ENCODE results near the gene SDHB. TPM values are rescaled to one million over a fixed set of nuclear protein-coding genes. Genes with fewer than 3 reads are reported as not detected.

Gene SDHB
- total and polyA plus RNA-seq, 2 of the 8 experiments (the other 6 are each of a cell fraction or from before 2014, with no cell fraction given): 84.0 to 98.7 TPM

DNA sequence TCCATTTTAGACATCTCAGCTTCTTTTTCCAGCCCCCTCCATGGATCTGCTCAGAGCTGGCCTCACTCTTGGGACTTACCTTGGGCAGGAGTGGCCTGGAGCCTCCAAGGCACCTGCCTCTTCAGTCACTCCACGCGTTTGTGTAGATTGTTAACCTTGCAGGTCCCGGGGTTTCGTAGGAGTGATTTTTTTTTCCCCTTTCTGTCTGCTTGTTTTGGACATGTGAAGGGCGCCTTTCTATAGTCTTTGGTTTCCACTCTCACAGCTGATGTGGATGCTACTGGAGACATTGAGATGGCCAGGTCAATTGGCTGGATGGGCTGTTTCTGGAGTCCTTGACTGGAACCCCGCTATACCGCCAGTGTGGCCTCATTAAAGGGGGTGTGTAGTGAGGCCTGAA lies 2.0 kb upstream of the SDHB start:
- no peaks in the 10 kb centered on the region for H3K27me3 ChIP-seq (replicated peaks in 1 of 4; ENCODE audit: control insufficient read depth in 3 of 4, extremely low read depth in 1 of 4, insufficient read depth in 3 of 4, low read length in 3 of 4)
- H3K79me1 ChIP-seq (ENCODE audit: low read depth, low read length): 0 out of 2 replicates have a peak, but pooled peaks cover 2% of the 10 kb centered on the region
- peaks cover 10 to 23% of the 10 kb centered on the region in 2 experiments for H3K79me2 ChIP-seq (ENCODE audit: control insufficient read depth in 1 of 2, insufficient read depth in 2 of 2, low read length in 2 of 2)
- no peak overlapping the region for H3K4me3 ChIP-seq (ENCODE audit: extremely low read depth in 1 of 4, insufficient read depth in 2 of 4, low read depth in 3 of 4, low read length in 4 of 4)
- no peak overlapping the region for H2BK20ac ChIP-seq (ENCODE audit: low read length)
- no peak overlapping the region; the same call in 1 of the 2 replicates for H4K8ac ChIP-seq (ENCODE audit: extremely low read depth, insufficient read depth, low read length)
- POLR2A ChIA-PET (ENCODE audit: partially characterized antibody): interaction anchor here (0.6 to 1.1 kb wide), 3 partner anchors 75 to 442 kb away, joined by 3 to 5 read pairs (median 3); partner anchors contain the start of gene MFAP2
- CTCF ChIA-PET (ENCODE audit: partially characterized antibody): interaction anchor here (0.9 kb wide), 1 partner anchor 190 kb away, joined by 3 read pairs; no protein-coding TSS in a partner anchor
- DNase-seq (ENCODE audit: low read depth in 1 of 2, low spot score in 2 of 2) (no peak), FAIRE-seq (no peak)
- H3K4me1 ChIP-seq (replicated peaks in 1 of 4; ENCODE audit: control insufficient read depth in 3 of 4, insufficient read depth in 4 of 4, low read length in 3 of 4): peaks cover 4 to 13% (median 7%) of the 10 kb centered on the region in 4 experiments; a peak in 5 of 7 replicates
- 93% methylated on average over 7 of the region's 7 CpGs; no CpG with 5 or more reads in 1 of the 2 experiments for WGBS, 2 experiments (ENCODE audit: extremely low coverage in 1 of 2, insufficient coverage in 1 of 2, insufficient read length in 1 of 2, insufficient replicate concordance in 2 of 2, low coverage in 1 of 2, low lambda C conversion rate in 2 of 2, missing lambda C conversion rate in 1 of 2)
- no peak overlapping the region for H4K5ac ChIP-seq (ENCODE audit: insufficient read length, low read depth, low read length)
- peak overlapping the region; percentile 25 for H4K91ac ChIP-seq (replicated peaks; ENCODE audit: insufficient read length, low read length)
- no peak for TF ChIP-seq CBX5 (IDR thresholded peaks at IDR 0.05; ENCODE audit: low read depth, low read length)
- no peak overlapping the region for H2BK12ac ChIP-seq (ENCODE audit: low read depth, low read length)
- no peak overlapping the region for H3K23ac ChIP-seq (ENCODE audit: insufficient read length)
- H2BK5ac ChIP-seq (ENCODE audit: low read depth, low read length): no peak overlapping the region
- H3K4ac ChIP-seq (replicated peaks; ENCODE audit: insufficient read length, low read depth, low read length): no peak overlapping the region
- H3K27ac ChIP-seq (ENCODE audit: low read depth, low read length): no peak overlapping the region
- no peak overlapping the region for H3K9ac ChIP-seq (replicated peaks in 1 of 4; ENCODE audit: extremely low read depth in 1 of 4, low read depth in 3 of 4, low read length in 3 of 4)
- no peak overlapping the region for H2AFZ ChIP-seq (ENCODE audit: low read length)
- no peaks in the 10 kb centered on the region for H3K9me3 ChIP-seq (ENCODE audit: insufficient read depth in 2 of 2, low read depth in 1 of 2, low read length in 1 of 2)
- H3K23me2 ChIP-seq (ENCODE audit: low read depth, low read length): peaks cover 5% of the 10 kb centered on the region
- no peak overlapping the region for H2BK120ac ChIP-seq (replicated peaks; ENCODE audit: low read depth, low read length)
- H4K20me1 ChIP-seq (replicated peaks in 1 of 2; ENCODE audit: control insufficient read depth in 1 of 2, insufficient read depth in 2 of 2, low read length in 2 of 2): no peaks in the 10 kb centered on the region
- no peak overlapping the region for H3K56ac ChIP-seq (replicated peaks; ENCODE audit: insufficient read length, low read depth, low read length)
- H2AK5ac ChIP-seq (ENCODE audit: low read depth, low read length): 0 out of 2 replicates have a peak overlapping the region, but pooled peaks have one; percentile 48
- no peak overlapping the region for H3K14ac ChIP-seq (ENCODE audit: insufficient read length)
- H3K18ac ChIP-seq (ENCODE audit: extremely low read depth, low read length): no peak overlapping the region
- no peak overlapping the region for H3K4me2 ChIP-seq (ENCODE audit: insufficient read depth in 1 of 2, low read depth in 2 of 2, low read length in 2 of 2)
- no peaks in the 10 kb centered on the region; a peak in 1 of 8 replicates for H3K36me3 ChIP-seq (ENCODE audit: control insufficient read depth in 2 of 4, insufficient read depth in 4 of 4, low read length in 3 of 4)
- H2BK15ac ChIP-seq (ENCODE audit: low read length): no peak overlapping the region
